ENCODE data around the gene ONECUT3.

DNA sequence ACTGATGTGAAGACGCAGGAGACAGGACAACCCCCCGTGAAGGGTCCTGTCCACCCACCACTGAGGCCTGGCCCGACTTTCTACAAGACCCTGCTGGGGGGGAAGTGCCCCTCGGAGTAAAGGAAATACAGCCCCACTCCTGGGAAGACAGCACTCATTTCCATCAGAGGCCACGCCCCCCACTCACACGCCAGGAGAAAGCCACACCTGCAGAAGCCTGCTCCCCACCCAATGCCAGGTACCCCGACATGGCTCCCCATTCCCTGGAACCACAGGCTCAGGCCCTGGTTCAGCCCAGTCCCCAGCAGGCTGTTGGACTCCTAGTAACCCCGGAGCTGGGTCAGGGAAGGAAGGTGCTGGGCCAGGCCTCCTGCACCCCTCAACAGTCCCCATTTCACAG, 69.7 kb downstream of the ONECUT3 start:
- TF ChIP-seq, protein P1, sequence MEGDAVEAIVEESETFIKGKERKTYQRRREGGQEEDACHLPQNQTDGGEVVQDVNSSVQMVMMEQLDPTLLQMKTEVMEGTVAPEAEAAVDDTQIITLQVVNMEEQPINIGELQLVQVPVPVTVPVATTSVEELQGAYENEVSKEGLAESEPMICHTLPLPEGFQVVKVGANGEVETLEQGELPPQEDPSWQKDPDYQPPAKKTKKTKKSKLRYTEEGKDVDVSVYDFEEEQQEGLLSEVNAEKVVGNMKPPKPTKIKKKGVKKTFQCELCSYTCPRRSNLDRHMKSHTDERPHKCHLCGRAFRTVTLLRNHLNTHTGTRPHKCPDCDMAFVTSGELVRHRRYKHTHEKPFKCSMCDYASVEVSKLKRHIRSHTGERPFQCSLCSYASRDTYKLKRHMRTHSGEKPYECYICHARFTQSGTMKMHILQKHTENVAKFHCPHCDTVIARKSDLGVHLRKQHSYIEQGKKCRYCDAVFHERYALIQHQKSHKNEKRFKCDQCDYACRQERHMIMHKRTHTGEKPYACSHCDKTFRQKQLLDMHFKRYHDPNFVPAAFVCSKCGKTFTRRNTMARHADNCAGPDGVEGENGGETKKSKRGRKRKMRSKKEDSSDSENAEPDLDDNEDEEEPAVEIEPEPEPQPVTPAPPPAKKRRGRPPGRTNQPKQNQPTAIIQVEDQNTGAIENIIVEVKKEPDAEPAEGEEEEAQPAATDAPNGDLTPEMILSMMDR (IDR thresholded peaks at IDR 0.05) = no peak
- TF ChIP-seq POLR2A (IDR thresholded peaks at IDR 0.05) = no peak
